ENCODE measurements around the gene MACROH2A1. TPM values are rescaled to one million over a fixed set of nuclear protein-coding genes. Genes with fewer than 3 reads are reported as not detected.

Gene MACROH2A1
- total and polyA plus RNA-seq, 10 of the 15 experiments (the other 5 are each of a cell fraction or from before 2014, with no cell fraction given), result 45.7 to 230 (median 196) TPM

DNA sequence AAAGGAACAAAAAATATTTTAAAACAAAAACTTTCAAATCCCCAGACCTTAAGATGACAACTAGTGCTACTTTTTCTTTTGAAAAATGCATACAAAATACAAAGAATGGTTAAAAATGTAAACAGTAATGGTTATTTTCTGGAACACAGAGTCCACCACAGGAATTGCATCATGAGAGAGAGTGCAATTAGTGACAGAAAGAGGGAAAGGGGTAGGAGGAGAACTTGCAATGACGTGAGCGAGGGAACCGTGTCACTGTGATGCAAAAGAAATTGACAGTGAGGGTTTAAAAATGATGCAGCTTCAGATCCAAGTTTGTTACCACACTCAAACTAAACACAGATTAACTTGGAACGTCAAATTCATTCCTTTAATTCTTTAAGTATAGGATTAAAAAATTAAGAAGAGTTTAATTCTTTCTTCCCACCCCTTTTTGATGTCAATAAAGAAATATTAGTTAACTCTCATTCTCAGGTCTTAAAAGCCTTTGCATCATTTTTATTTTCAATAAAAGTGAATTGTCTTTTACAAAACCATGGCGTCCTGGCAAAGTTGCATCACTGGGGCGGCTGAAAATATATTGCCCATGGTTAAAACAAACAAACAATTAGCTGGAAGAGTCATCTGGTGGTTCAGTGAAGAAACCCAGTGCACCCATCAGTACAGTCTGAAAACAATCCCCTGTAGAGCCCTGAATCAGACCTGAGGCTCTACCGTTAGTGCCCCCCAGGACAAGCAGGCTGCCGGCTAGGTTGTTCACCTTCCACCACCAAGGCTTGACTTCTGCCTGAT is 39.5 kb downstream of the MACROH2A1 start (continued):
- TF ChIP-seq STAT3 (IDR thresholded peaks at IDR 0.05; ENCODE audit: low read depth, low read length) (no peak), WRNIP1 (IDR thresholded peaks at IDR 0.05; ENCODE audit: borderline replicate concordance, low read depth, low read length) (no peak), ZNF274 (IDR thresholded peaks at IDR 0.05; ENCODE audit: insufficient read depth, insufficient read length) (no peak), RFX5 (IDR thresholded peaks at IDR 0.05; ENCODE audit: low read depth, low read length) (no peak), YY1 (IDR thresholded peaks at IDR 0.05; ENCODE audit: low read depth, low read length) (no peak), HSF1 (IDR thresholded peaks at IDR 0.05; ENCODE audit: low read depth, low read length) (no peak), TBL1XR1 (IDR thresholded peaks at IDR 0.05; ENCODE audit: low read depth, low read length) (no peak), BACH1 (IDR thresholded peaks at IDR 0.05; ENCODE audit: borderline replicate concordance) (no peak), CTCF (IDR thresholded peaks at IDR 0.05 in 2 of 3, conservative IDR thresholded peaks at IDR 0.05 in 1 of 3; ENCODE audit: control insufficient read depth in 2 of 3, extremely low read depth in 1 of 3, insufficient read depth in 1 of 3, low read depth in 3 of 3, low read length in 3 of 3) (no peak), POLR2AphosphoS2 (IDR thresholded peaks at IDR 0.05; ENCODE audit: low read depth, low read length) (no peak), ZBTB33 (IDR thresholded peaks at IDR 0.05) (no peak), NR2C1 (IDR thresholded peaks at IDR 0.05) (no peak)
- TF ChIP-seq, protein P1, sequence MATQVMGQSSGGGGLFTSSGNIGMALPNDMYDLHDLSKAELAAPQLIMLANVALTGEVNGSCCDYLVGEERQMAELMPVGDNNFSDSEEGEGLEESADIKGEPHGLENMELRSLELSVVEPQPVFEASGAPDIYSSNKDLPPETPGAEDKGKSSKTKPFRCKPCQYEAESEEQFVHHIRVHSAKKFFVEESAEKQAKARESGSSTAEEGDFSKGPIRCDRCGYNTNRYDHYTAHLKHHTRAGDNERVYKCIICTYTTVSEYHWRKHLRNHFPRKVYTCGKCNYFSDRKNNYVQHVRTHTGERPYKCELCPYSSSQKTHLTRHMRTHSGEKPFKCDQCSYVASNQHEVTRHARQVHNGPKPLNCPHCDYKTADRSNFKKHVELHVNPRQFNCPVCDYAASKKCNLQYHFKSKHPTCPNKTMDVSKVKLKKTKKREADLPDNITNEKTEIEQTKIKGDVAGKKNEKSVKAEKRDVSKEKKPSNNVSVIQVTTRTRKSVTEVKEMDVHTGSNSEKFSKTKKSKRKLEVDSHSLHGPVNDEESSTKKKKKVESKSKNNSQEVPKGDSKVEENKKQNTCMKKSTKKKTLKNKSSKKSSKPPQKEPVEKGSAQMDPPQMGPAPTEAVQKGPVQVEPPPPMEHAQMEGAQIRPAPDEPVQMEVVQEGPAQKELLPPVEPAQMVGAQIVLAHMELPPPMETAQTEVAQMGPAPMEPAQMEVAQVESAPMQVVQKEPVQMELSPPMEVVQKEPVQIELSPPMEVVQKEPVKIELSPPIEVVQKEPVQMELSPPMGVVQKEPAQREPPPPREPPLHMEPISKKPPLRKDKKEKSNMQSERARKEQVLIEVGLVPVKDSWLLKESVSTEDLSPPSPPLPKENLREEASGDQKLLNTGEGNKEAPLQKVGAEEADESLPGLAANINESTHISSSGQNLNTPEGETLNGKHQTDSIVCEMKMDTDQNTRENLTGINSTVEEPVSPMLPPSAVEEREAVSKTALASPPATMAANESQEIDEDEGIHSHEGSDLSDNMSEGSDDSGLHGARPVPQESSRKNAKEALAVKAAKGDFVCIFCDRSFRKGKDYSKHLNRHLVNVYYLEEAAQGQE (IDR thresholded peaks at IDR 0.05; ENCODE audit: low read depth, low read length), result no peak
- TF ChIP-seq, protein P2, sequence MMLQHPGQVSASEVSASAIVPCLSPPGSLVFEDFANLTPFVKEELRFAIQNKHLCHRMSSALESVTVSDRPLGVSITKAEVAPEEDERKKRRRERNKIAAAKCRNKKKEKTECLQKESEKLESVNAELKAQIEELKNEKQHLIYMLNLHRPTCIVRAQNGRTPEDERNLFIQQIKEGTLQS (IDR thresholded peaks at IDR 0.05; ENCODE audit: borderline replicate concordance, extremely low read depth, low read depth, low read length), result no peak
- TF ChIP-seq, protein P3, sequence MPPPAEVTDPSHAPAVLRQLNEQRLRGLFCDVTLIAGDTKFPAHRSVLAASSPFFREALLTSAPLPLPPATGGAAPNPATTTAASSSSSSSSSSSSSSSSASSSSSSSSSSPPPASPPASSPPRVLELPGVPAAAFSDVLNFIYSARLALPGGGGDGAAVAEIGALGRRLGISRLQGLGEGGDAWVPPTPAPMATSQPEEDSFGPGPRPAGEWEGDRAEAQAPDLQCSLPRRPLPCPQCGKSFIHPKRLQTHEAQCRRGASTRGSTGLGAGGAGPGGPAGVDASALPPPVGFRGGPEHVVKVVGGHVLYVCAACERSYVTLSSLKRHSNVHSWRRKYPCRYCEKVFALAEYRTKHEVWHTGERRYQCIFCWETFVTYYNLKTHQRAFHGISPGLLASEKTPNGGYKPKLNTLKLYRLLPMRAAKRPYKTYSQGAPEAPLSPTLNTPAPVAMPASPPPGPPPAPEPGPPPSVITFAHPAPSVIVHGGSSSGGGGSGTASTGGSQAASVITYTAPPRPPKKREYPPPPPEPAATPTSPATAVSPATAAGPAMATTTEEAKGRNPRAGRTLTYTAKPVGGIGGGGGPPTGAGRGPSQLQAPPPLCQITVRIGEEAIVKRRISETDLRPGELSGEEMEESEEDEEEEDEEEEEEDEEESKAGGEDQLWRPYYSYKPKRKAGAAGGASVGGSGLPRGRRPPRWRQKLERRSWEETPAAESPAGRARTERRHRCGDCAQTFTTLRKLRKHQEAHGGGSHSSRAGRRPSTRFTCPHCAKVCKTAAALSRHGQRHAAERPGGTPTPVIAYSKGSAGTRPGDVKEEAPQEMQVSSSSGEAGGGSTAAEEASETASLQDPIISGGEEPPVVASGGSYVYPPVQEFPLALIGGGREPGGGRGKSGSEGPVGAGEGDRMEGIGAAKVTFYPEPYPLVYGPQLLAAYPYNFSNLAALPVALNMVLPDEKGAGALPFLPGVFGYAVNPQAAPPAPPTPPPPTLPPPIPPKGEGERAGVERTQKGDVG (CRISPR knock-in tag; IDR thresholded peaks at IDR 0.05), result no peak
